Measurements from ENCODE around the gene ZDHHC12.

Gene ZDHHC12

GRCh38 chr9:128720841-128721486, 3.0 kb downstream of the ZDHHC12 start:
- TF ChIP-seq, protein P1, sequence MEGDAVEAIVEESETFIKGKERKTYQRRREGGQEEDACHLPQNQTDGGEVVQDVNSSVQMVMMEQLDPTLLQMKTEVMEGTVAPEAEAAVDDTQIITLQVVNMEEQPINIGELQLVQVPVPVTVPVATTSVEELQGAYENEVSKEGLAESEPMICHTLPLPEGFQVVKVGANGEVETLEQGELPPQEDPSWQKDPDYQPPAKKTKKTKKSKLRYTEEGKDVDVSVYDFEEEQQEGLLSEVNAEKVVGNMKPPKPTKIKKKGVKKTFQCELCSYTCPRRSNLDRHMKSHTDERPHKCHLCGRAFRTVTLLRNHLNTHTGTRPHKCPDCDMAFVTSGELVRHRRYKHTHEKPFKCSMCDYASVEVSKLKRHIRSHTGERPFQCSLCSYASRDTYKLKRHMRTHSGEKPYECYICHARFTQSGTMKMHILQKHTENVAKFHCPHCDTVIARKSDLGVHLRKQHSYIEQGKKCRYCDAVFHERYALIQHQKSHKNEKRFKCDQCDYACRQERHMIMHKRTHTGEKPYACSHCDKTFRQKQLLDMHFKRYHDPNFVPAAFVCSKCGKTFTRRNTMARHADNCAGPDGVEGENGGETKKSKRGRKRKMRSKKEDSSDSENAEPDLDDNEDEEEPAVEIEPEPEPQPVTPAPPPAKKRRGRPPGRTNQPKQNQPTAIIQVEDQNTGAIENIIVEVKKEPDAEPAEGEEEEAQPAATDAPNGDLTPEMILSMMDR (IDR thresholded peaks at IDR 0.05; ENCODE audit: unreplicated experiment in 3 of 3), result no peak
- Mint-ChIP-seq H3K9me3 (no peaks in the 10 kb centered on the region), H3K27me3 (ENCODE audit: low read depth) (peaks cover 4% of the 10 kb centered on the region), H3K4me1 (peaks cover 21% of the 10 kb centered on the region), H3K4me3 (peak overlapping the region in 2 of 3 experiments; percentile 55 to 57), H3K36me3 (ENCODE audit: low read depth) (no peaks in the 10 kb centered on the region), H3K27ac (no peak overlapping the region)

DNA sequence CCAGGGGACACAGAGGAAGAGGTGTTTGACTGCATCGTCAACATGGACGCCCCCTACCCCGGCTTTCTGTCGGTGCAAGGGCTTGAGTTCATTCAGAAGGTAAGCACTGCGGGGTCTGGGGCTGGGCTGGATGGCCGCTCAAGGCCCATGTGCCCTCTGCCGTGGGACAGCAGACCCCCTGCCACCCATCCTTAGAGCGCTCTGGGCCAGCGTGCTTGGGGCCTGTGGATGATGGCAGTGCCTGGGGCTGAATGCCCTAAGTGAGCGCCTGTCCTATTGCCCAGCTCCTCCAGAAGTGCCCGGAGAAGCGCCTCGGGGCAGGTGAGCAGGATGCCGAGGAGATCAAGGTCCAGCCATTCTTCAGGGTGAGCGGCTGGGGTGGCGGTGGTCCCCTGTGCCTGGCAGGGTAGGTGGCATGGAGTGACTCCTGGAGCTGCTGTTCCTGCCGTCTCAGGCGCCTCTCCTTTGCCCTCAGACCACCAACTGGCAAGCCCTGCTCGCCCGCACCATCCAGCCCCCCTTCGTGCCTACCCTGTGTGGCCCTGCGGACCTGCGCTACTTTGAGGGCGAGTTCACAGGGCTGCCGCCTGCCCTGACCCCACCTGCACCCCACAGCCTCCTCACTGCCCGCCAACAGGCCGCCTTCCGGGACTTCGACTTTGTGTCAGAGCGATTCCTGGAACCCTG, 3.9 kb downstream of the ZDHHC12 start:
- TF ChIP-seq, protein P1 (IDR thresholded peaks at IDR 0.05; ENCODE audit: unreplicated experiment in 3 of 3), result no peak
- no peaks in the 10 kb centered on the region for H3K36me3 Mint-ChIP-seq (ENCODE audit: low read depth)
- no peaks in the 10 kb centered on the region for H3K9me3 Mint-ChIP-seq
- peaks cover 20% of the 10 kb centered on the region for H3K4me1 Mint-ChIP-seq
- H3K4me3 Mint-ChIP-seq, result no peak overlapping the region
- no peak overlapping the region for H3K27ac Mint-ChIP-seq
- peaks cover 4% of the 10 kb centered on the region for H3K27me3 Mint-ChIP-seq (ENCODE audit: low read depth)

- Mint-ChIP-seq H3K9me3 (no peaks in the 10 kb centered on the region), H3K36me3 (ENCODE audit: low read depth) (no peaks in the 10 kb centered on the region), H3K27me3 (ENCODE audit: low read depth) (peaks cover 4% of the 10 kb centered on the region), H3K27ac (no peak overlapping the region), H3K4me1 (peaks cover 9% of the 10 kb centered on the region), H3K4me3 (no peak overlapping the region)
- TF ChIP-seq, protein P1 (IDR thresholded peaks at IDR 0.05; ENCODE audit: unreplicated experiment in 3 of 3), result no peak
These were observed 5.5 kb downstream of the ZDHHC12 start for GRCh38 chr9:128718475-128718874.

GRCh38 chr9:128718047-128718446, 5.9 kb downstream of the ZDHHC12 start:
- H3K27me3 Mint-ChIP-seq (ENCODE audit: low read depth), result peaks cover 4% of the 10 kb centered on the region
- TF ChIP-seq, protein P1 (IDR thresholded peaks at IDR 0.05; ENCODE audit: unreplicated experiment in 3 of 3), result no peak
- H3K4me1 Mint-ChIP-seq, result peaks cover 7% of the 10 kb centered on the region
- H3K27ac Mint-ChIP-seq, result no peak overlapping the region
- no peak overlapping the region for H3K4me3 Mint-ChIP-seq
- no peaks in the 10 kb centered on the region for H3K36me3 Mint-ChIP-seq (ENCODE audit: low read depth)
- no peaks in the 10 kb centered on the region for H3K9me3 Mint-ChIP-seq

- H3K36me3 Mint-ChIP-seq (ENCODE audit: low read depth), result peaks cover 3% of the 10 kb centered on the region
- H3K9me3 Mint-ChIP-seq, result no peaks in the 10 kb centered on the region
- no peak overlapping the region for H3K27ac Mint-ChIP-seq
- H3K27me3 Mint-ChIP-seq (ENCODE audit: low read depth), result no peaks in the 10 kb centered on the region
- TF ChIP-seq, protein P1 (IDR thresholded peaks at IDR 0.05; ENCODE audit: unreplicated experiment in 3 of 3), result no peak
- H3K4me3 Mint-ChIP-seq, result no peak overlapping the region
- H3K4me1 Mint-ChIP-seq, result no peaks in the 10 kb centered on the region
These were observed 7.2 kb downstream of the ZDHHC12 start for GRCh38 chr9:128716581-128717254.
